Stimulated activated CD8-positive, alpha-beta memory T cell treated with anti-CD3 and anti-CD28 coated beads, Interleukin-12 subunit alpha, Interleukin-12 subunit beta, amount 100 ng/mL, for 4 hours (primary cell): Measurements from ENCODE around the gene SLC19A2.
"Not testable (repeated sequence)": the region's sequence is repeated elsewhere in the genome, so short reads cannot be mapped to it uniquely, and the experiment has no call there.

Source experiments
- DNase-seq: peaks from one replicate; pipeline ENCODE4 v3.0.0-alpha.2; 2020; ENCODE audit warnings: low read depth

SLC19A2 gene

GRCh38 chr1:169485431-169486280, at the start of gene SLC19A2:
Gene SLC19A2 (minus strand): TSS chr1:169485944. CDS start chr1:169485766, 178 bp downstream.
- peak; percentile 86 for DNase-seq

DNA sequence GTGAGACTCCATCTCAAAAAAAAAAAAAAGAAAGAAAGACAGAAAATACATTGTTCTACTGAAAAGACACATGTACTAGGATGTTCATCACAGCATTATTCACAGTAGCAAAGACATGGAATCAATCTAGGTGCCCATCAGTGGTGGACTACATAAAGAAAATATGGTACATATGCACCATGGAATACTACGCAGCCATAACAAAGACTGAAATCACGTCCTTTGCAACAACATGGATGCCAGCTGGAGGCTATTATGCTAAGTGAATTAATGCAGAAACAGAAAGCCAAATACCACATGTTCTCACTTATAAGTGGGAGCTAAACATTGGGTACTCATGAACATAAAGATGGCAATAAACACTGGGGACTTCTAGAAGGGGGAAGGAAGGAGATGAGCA, 48.9 kb upstream of the SLC19A2 start:
- no peak for DNase-seq

DNA sequence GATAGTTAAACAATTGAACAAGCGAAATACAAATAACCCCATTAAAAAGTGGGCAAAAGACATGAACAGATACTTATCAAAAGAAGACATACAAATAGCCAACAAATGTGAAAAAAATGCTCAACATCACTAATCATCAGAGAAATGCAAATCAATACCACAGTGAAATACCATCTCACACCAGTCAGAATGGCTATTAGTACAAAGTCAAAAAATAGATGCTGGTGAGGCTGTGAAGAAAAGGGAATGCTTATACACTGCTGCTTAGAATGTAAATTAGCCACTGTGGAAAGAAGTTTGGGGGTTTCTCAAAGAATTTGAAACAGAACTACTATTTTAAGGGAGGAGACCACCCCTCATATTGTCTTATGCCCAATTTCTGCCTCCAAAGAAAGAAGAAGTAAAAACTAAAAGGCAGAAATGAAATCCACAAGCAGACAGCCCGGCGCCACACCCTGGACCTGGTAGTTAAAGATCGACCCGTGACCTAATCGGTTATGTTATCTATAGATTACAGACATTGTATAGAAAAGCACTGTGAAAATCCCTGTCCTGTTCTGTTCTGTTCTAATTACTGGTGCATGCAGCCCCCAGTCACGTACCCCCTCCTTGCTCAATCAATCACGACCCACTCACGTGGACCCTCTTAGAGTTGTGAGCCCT, 47.9 kb upstream of the SLC19A2 start:
- not testable (repeated sequence) for DNase-seq

DNA sequence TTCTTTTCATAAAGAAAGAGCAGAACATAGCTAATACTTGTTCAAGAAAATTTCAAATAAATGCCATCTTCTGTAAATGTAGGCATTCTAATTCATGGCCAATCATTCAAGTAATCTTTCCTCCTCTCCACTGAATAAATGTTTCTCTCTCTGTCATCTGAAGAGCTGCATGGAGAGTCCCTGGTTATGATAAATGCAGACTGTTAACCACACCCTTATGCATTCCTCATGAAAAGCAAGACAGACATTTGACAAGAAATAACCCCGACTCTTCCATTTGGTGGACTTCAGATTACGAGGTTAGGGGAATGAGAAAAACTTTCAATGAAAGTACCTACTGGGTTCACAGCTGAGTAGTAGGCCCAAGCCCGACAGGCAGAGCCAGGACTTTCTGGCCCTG, 44.7 kb upstream of the SLC19A2 start:
- no peak for DNase-seq

GRCh38 chr1:169529068-169529642, 43.4 kb upstream of the SLC19A2 start:
- DNase-seq: no peak

- DNase-seq: no peak
Observed at GRCh38 chr1:169528215-169529067, 42.7 kb upstream of the SLC19A2 start.

- DNase-seq: no peak
Observed at GRCh38 chr1:169527451-169528214, 41.9 kb upstream of the SLC19A2 start.

- DNase-seq: no peak
Observed at GRCh38 chr1:169527001-169527400, 41.3 kb upstream of the SLC19A2 start.

- no peak for DNase-seq
Observed at GRCh38 chr1:169526120-169526832, 40.5 kb upstream of the SLC19A2 start.

DNA sequence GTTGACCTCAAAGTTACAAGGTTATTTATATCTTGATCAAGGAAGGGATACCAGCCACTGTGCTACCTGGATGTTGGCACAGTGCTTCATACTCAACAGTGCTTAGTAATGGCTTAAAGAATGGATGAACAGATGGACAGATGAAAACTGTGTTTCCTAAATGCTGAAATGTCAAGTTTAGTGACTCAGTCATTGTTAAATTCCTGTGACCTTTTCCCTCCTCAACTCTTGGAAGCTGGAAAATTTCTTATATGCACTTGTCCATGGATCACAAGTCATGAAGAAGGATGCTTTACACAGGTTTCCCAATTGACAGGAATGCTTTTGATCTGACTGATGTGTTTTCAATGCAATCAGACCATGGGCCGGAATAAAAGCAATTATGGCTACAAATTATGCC, 39.6 kb upstream of the SLC19A2 start:
- DNase-seq: no peak

GRCh38 chr1:169523904-169524303, 38.2 kb upstream of the SLC19A2 start:
- DNase-seq: no peak

GRCh38 chr1:169521226-169521625, 35.5 kb upstream of the SLC19A2 start:
- DNase-seq: no peak

DNA sequence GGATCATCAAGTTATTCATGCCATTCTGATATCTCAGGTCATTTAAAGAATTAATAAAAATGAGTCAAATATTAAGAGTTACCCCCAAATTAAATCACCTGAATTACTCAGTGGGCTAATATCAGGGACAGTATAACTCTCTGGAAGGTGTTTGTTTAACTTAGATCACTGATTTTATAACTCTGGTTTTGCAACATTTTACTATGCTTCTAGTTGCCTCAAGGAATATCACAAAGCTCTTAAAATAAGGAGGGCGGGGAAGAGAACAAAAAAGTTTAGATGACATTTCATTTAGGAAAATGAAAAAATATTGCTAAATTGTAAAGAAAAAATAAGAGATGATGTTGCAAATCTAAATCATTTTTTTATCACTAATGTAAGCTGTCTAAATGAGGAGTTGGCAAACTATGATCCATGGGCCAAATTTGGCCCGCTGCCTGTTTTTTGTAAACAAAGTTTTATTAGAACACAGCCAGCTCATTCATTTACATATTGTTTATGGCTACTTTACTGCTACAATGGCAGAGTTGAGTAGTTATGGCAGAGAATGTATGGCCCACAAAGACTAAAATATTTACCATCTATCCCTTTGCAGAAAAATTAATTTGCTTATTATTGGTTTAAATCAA, 31.9 kb upstream of the SLC19A2 start:
- DNase-seq: no peak

GRCh38 chr1:169515641-169516040, 29.9 kb upstream of the SLC19A2 start:
- DNase-seq: no peak

- DNase-seq: no peak
Observed at GRCh38 chr1:169514566-169515270, 29.0 kb upstream of the SLC19A2 start.

DNA sequence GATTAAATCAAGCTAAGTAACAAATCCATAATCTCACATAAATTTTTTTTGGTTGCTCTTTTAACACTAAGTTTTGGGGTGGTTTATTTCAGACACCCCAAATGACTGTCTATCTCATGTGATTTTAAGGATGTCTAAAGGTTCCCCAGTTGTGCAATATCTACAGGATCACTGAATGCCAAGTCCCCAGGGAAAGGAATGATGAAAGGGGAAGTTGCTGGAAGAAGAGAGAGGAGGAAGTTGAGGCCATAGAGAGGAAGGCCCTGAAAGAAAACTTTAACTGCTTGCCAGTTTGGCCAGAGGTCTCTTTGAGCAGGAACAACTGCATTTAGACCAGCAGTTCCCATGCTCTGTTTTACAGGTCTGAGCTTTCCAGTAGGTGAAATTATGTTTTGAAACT, 27.5 kb upstream of the SLC19A2 start:
- no peak for DNase-seq

- DNase-seq: no peak
Observed at GRCh38 chr1:169511316-169512005, 25.7 kb upstream of the SLC19A2 start.

- no peak for DNase-seq
Observed at GRCh38 chr1:169510060-169510459, 24.3 kb upstream of the SLC19A2 start.

DNA sequence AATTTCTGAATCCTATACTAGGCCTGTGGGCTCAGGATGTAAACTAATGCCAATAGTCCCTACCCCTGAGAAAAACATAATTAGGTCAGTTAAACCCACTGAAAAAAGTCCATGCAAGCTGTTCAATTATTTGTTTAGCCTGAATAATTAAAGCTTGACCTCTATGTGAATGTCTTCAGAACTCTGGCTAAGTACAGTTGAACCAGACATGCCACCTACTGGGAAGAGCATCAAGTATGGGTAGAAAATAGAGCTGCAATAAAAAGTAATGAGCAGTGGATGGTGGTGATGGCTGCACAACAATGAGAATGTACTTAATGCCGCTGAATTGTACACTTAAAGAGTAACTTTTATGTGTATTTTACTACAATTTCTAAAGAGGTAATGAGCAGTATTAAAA, 23.6 kb upstream of the SLC19A2 start:
- no peak for DNase-seq
